ENCODE measurements around the gene PLCH2.
"Not testable (repeated sequence)": the region's sequence is repeated elsewhere in the genome, so short reads cannot be mapped to it uniquely, and the experiment has no call there.

PLCH2 gene

GRCh38 chr1:2439369-2439768 is 36.7 kb upstream of the PLCH2 start:
- Histone ChIP-seq H3K4me2 (peak overlapping the region; percentile 90), H3K9ac (no peak overlapping the region), H3K27ac (peak overlapping the region; percentile 18; the same call in 1 of the 2 replicates), H3K36me3 (0 out of 2 replicates have a peak, but pooled peaks cover 4% of the 10 kb centered on the region), H3K4me1 (peaks cover 94% of the 10 kb centered on the region), H3K27me3 (peaks cover 32% of the 10 kb centered on the region), H3K9me3 (peaks cover 9% of the 10 kb centered on the region), H3K4me3 (no peak overlapping the region), H4K20me1 (peaks cover 18% of the 10 kb centered on the region)
- no peak for TF ChIP-seq Cebpa-rat (IDR thresholded peaks at IDR 0.05)

- not testable (repeated sequence) for H3K27ac ChIP-seq, H3K4me3 ChIP-seq, H3K9me3 ChIP-seq, H3K9ac ChIP-seq, H3K36me3 ChIP-seq
- H4K20me1 ChIP-seq, result peaks cover 25% of the 10 kb centered on the region
- peaks cover 94% of the 10 kb centered on the region for H3K4me1 ChIP-seq
- peak overlapping the region; percentile 94 for H3K4me2 ChIP-seq
- H3K27me3 ChIP-seq, result peaks cover 40% of the 10 kb centered on the region
These were observed 35.7 kb upstream of the PLCH2 start for GRCh38 chr1:2440346-2440745.

- H3K4me1 ChIP-seq, result peaks cover 100% of the 10 kb centered on the region
- H3K4me2 ChIP-seq, result peak overlapping the region; percentile 94
- peaks cover 25% of the 10 kb centered on the region for H4K20me1 ChIP-seq
- H3K27ac ChIP-seq, result no peak overlapping the region
- 0 out of 2 replicates have a peak, but pooled peaks cover 4% of the 10 kb centered on the region for H3K36me3 ChIP-seq
- no peak overlapping the region for H3K4me3 ChIP-seq
- H3K27me3 ChIP-seq, result peaks cover 46% of the 10 kb centered on the region
- TF ChIP-seq Cebpa-rat (IDR thresholded peaks at IDR 0.05), result no peak
- peaks cover 9% of the 10 kb centered on the region for H3K9me3 ChIP-seq
- H3K9ac ChIP-seq, result 0 out of 2 replicates have a peak overlapping the region, but pooled peaks have one; percentile 10
These were observed 34.3 kb upstream of the PLCH2 start for GRCh38 chr1:2441746-2442145.

GRCh38 chr1:2442661-2443060 is 33.4 kb upstream of the PLCH2 start:
- peak overlapping the region; percentile 58; the same call in 1 of the 2 replicates for H3K4me3 ChIP-seq
- H3K36me3 ChIP-seq, result 0 out of 2 replicates have a peak, but pooled peaks cover 4% of the 10 kb centered on the region
- no peak for TF ChIP-seq Cebpa-rat (IDR thresholded peaks at IDR 0.05)
- no peak overlapping the region for H3K27ac ChIP-seq
- peaks cover 25% of the 10 kb centered on the region for H4K20me1 ChIP-seq
- H3K4me1 ChIP-seq, result peaks cover 100% of the 10 kb centered on the region
- H3K4me2 ChIP-seq, result peak overlapping the region; percentile 94
- H3K9ac ChIP-seq, result no peak overlapping the region
- H3K9me3 ChIP-seq, result peaks cover 9% of the 10 kb centered on the region
- peaks cover 46% of the 10 kb centered on the region for H3K27me3 ChIP-seq

GRCh38 chr1:2443277-2444137 is 32.6 kb upstream of the PLCH2 start:
- H3K4me3 ChIP-seq, result peak overlapping the region; percentile 58
- H3K27me3 ChIP-seq, result peaks cover 46% of the 10 kb centered on the region
- peaks cover 100% of the 10 kb centered on the region for H3K4me1 ChIP-seq
- peak overlapping the region; percentile 94 for H3K4me2 ChIP-seq
- no peak overlapping the region for H3K27ac ChIP-seq
- peaks cover 25% of the 10 kb centered on the region for H4K20me1 ChIP-seq
- 0 out of 2 replicates have a peak, but pooled peaks cover 4% of the 10 kb centered on the region for H3K36me3 ChIP-seq
- TF ChIP-seq Cebpa-rat (IDR thresholded peaks at IDR 0.05), result no peak
- H3K9me3 ChIP-seq, result peaks cover 9% of the 10 kb centered on the region
- no peak overlapping the region for H3K9ac ChIP-seq

GRCh38 chr1:2444138-2444591 is 31.9 kb upstream of the PLCH2 start:
- no peak overlapping the region for H3K9ac ChIP-seq
- peak overlapping the region; percentile 58 for H3K4me3 ChIP-seq
- peaks cover 9% of the 10 kb centered on the region for H3K9me3 ChIP-seq
- no peak overlapping the region for H3K27ac ChIP-seq
- no peak for TF ChIP-seq Cebpa-rat (IDR thresholded peaks at IDR 0.05)
- H3K4me2 ChIP-seq, result peak overlapping the region; percentile 94
- peaks cover 25% of the 10 kb centered on the region for H4K20me1 ChIP-seq
- peaks cover 100% of the 10 kb centered on the region for H3K4me1 ChIP-seq
- peaks cover 46% of the 10 kb centered on the region for H3K27me3 ChIP-seq
- H3K36me3 ChIP-seq, result 0 out of 2 replicates have a peak, but pooled peaks cover 4% of the 10 kb centered on the region

GRCh38 chr1:2445162-2445822 is 30.8 kb upstream of the PLCH2 start:
- TF ChIP-seq Cebpa-rat (IDR thresholded peaks at IDR 0.05), result no peak
- H4K20me1 ChIP-seq, result peaks cover 25% of the 10 kb centered on the region
- no peak overlapping the region for H3K27ac ChIP-seq
- peaks cover 100% of the 10 kb centered on the region for H3K4me1 ChIP-seq
- H3K9ac ChIP-seq, result no peak overlapping the region
- peaks cover 46% of the 10 kb centered on the region for H3K27me3 ChIP-seq
- no peak overlapping the region for H3K4me3 ChIP-seq
- 0 out of 2 replicates have a peak, but pooled peaks cover 4% of the 10 kb centered on the region for H3K36me3 ChIP-seq
- H3K9me3 ChIP-seq, result peaks cover 5% of the 10 kb centered on the region
- peak overlapping the region; percentile 94 for H3K4me2 ChIP-seq

- peaks cover 25% of the 10 kb centered on the region for H4K20me1 ChIP-seq
- peak overlapping the region; percentile 94 for H3K4me2 ChIP-seq
- H3K9me3 ChIP-seq, result no peaks in the 10 kb centered on the region
- H3K4me1 ChIP-seq, result peaks cover 98% of the 10 kb centered on the region
- H3K27ac ChIP-seq, result peak overlapping the region; percentile 75; the same call in 1 of the 2 replicates
- no peak overlapping the region; the same call in 1 of the 2 replicates for H3K9ac ChIP-seq
- H3K36me3 ChIP-seq, result no peaks in the 10 kb centered on the region
- H3K4me3 ChIP-seq, result 0 out of 2 replicates have a peak overlapping the region, but pooled peaks have one; percentile 44
- H3K27me3 ChIP-seq, result peaks cover 46% of the 10 kb centered on the region
- TF ChIP-seq Cebpa-rat (IDR thresholded peaks at IDR 0.05), result no peak
These were observed 30.3 kb upstream of the PLCH2 start for GRCh38 chr1:2445823-2446215.

- Histone ChIP-seq H3K36me3 (no peaks in the 10 kb centered on the region), H3K4me1 (peaks cover 98% of the 10 kb centered on the region), H3K9me3 (no peaks in the 10 kb centered on the region), H3K27ac (peak overlapping the region; percentile 75), H3K4me2 (peak overlapping the region; percentile 94), H4K20me1 (peaks cover 25% of the 10 kb centered on the region), H3K9ac (peak overlapping the region; percentile 38; the same call in 1 of the 2 replicates), H3K4me3 (peak overlapping the region; percentile 44), H3K27me3 (peaks cover 45% of the 10 kb centered on the region)
- TF ChIP-seq Cebpa-rat (IDR thresholded peaks at IDR 0.05), result peak; percentile 82
These were observed 29.7 kb upstream of the PLCH2 start for GRCh38 chr1:2446394-2446793.
